DOHH2 (cell line): ENCODE results near the gene P2RY6.

Source experiments
- CTCF ChIP-seq: fragments of 200-600 bp; sonication (generic); IDR thresholded peaks from one replicate; pipeline ENCODE4 v1.5.1; 2014; ENCODE audit warnings: antibody characterized with exemption, mild to moderate bottlenecking, low read depth, low read length; ENCODE audit not compliant: poor library complexity, severe bottlenecking
- EZH2phosphoT487 ChIP-seq: fragments of 200-600 bp; sonication (generic); IDR thresholded peaks from 2 replicates; pipeline ENCODE4 v1.6.1; 2017; ENCODE audit warnings: borderline replicate concordance, mild to moderate bottlenecking, antibody characterized with exemption, low read length, moderate library complexity, mixed read lengths

- TF ChIP-seq CTCF (no peak), EZH2phosphoT487 (no peak)
Measured at GRCh38 chr11:73225001-73225686, 47.0 kb upstream of the P2RY6 start.
